Stimulated activated CD8-positive, alpha-beta memory T cell treated with anti-CD3 and anti-CD28 coated beads, Interleukin-7, amount 100 ng/mL, for 4 hours (primary cell): ENCODE measurements around the gene GLB1L3.
"Not testable (repeated sequence)": the region's sequence is repeated elsewhere in the genome, so short reads cannot be mapped to it uniquely, and the experiment has no call there.

Experiments used
- DNase-seq, 2 donors: peaks; one replicate each; pipeline ENCODE4 v3.0.0-alpha.2; 2020; ENCODE audit warnings: low read depth in 2 of 2

Gene GLB1L3

GRCh38 chr11:134250675-134251074, 25.5 kb upstream of the GLB1L3 start:
- DNase-seq = no peak

- DNase-seq = peak in 1 of 2 donors; percentile 6
These were observed 23.6 kb upstream of the GLB1L3 start for GRCh38 chr11:134252346-134253187.

- peak; percentile 94 to 95 for DNase-seq
These were observed 22.8 kb upstream of the GLB1L3 start, which contains the start of the genes ACAD8 and THYN1 for GRCh38 chr11:134253188-134253993. TSS of gene ACAD8 (plus strand) at chr11:134253568. CDS start at chr11:134253601, 33 bp downstream. TSS of gene THYN1 (minus strand) at chr11:134253352. CDS start at chr11:134252882, 470 bp downstream.

- DNase-seq = no peak
These were observed 21.6 kb upstream of the GLB1L3 start for GRCh38 chr11:134254433-134255183.

GRCh38 chr11:134255184-134255561, 21.0 kb upstream of the GLB1L3 start:
- not testable (repeated sequence) for DNase-seq

GRCh38 chr11:134257101-134257500, 19.1 kb upstream of the GLB1L3 start:
- DNase-seq = no peak

- DNase-seq = no peak
These were observed 17.6 kb upstream of the GLB1L3 start for GRCh38 chr11:134258577-134258976.

- DNase-seq = no peak
These were observed 15.7 kb upstream of the GLB1L3 start for GRCh38 chr11:134260503-134260902.

- DNase-seq = no peak
These were observed 15.2 kb upstream of the GLB1L3 start for GRCh38 chr11:134260983-134261382.

- no peak for DNase-seq
These were observed 14.3 kb upstream of the GLB1L3 start for GRCh38 chr11:134261626-134262488.

GRCh38 chr11:134264966-134265764, 11.0 kb upstream of the GLB1L3 start:
- DNase-seq = no peak

- no peak for DNase-seq
These were observed 9.7 kb upstream of the GLB1L3 start for GRCh38 chr11:134266440-134266839.

GRCh38 chr11:134266841-134267251, 9.3 kb upstream of the GLB1L3 start:
- DNase-seq = no peak

- DNase-seq = no peak
These were observed 8.7 kb upstream of the GLB1L3 start for GRCh38 chr11:134267461-134267860.

- no peak for DNase-seq
These were observed 8.2 kb upstream of the GLB1L3 start for GRCh38 chr11:134267966-134268365.

- DNase-seq = no peak
These were observed 5.9 kb upstream of the GLB1L3 start for GRCh38 chr11:134270250-134270714.

- no peak for DNase-seq
These were observed 4.2 kb upstream of the GLB1L3 start for GRCh38 chr11:134271978-134272377.

- DNase-seq = no peak
These were observed 3.5 kb upstream of the GLB1L3 start for GRCh38 chr11:134272381-134273316.

- DNase-seq = no peak
These were observed 2.9 kb upstream of the GLB1L3 start for GRCh38 chr11:134273317-134273712.
